Activated naive CD8-positive, alpha-beta T cell (primary cell): ENCODE results near the gene IGFBP7.

ENCODE experiments used
- H3K27ac Mint-ChIP-seq: one replicate; pipeline ENCODE4 v1.8.0; 2021; ENCODE audit warnings: mixed read lengths
- H3K27me3 Mint-ChIP-seq: one replicate; pipeline ENCODE4 v1.8.0; 2021; ENCODE audit warnings: mixed read lengths
- H3K36me3 Mint-ChIP-seq: one replicate; pipeline ENCODE4 v1.8.0; 2021; ENCODE audit warnings: mixed read lengths
- H3K4me1 Mint-ChIP-seq: one replicate; pipeline ENCODE4 v1.8.0; 2021; ENCODE audit warnings: low read depth, mixed read lengths
- H3K4me3 Mint-ChIP-seq: one replicate; pipeline ENCODE4 v1.8.0; 2021; ENCODE audit warnings: mild to moderate bottlenecking, mixed read lengths
- H3K9me3 Mint-ChIP-seq: one replicate; pipeline ENCODE4 v1.8.0; 2021; ENCODE audit warnings: low read depth, mixed read lengths

IGFBP7 gene

DNA sequence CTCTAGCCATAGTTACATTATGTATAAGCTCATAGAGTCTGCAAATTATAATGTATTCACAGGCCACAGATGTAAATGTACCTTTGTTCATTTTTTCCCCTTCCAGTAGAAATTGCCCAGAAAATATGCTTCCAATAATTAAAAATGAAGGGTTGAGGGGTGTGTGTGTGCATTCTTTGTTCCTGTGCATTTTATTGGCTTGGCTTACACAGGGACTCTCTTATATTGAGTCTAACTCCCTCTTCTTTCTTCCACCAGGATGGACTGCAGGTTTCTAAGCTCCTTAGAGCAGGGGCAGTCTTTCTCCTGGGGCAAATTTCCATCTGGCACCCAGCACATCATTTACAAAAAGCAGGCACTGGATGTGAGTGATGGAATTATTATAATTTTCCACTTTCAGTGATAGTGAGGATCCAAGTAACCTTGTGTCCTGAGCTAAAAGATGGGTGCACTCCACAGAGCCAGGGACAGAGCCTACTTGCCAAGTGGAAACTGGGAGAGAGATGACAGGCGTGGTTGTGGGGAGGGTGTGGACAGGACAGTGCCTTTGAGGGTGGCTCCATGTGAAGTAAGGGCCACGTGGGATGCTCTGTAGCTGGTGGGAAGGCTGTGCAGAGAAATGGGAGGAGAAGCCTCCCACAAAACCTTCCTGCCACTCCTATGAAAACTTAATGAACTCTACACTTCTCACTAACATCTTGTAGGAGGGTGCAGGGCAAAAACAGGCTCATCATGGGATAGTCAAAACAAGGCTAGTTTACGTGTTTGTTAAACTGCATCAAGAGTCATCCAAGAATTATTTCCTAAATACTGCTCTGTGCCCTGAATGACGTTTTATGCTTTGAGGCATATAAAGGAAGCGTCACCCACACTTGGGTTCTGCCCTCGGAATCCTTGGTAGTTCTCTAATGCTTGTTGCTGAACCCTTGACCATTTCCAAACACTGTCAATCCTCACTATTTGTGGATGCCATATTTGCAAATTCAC is 16.0 kb downstream of the IGFBP7 start:
- Mint-ChIP-seq H3K4me1 (no peaks in the 10 kb centered on the region), H3K36me3 (no peaks in the 10 kb centered on the region), H3K9me3 (no peaks in the 10 kb centered on the region), H3K4me3 (no peak overlapping the region), H3K27me3 (peaks cover 7% of the 10 kb centered on the region), H3K27ac (no peak overlapping the region)

DNA sequence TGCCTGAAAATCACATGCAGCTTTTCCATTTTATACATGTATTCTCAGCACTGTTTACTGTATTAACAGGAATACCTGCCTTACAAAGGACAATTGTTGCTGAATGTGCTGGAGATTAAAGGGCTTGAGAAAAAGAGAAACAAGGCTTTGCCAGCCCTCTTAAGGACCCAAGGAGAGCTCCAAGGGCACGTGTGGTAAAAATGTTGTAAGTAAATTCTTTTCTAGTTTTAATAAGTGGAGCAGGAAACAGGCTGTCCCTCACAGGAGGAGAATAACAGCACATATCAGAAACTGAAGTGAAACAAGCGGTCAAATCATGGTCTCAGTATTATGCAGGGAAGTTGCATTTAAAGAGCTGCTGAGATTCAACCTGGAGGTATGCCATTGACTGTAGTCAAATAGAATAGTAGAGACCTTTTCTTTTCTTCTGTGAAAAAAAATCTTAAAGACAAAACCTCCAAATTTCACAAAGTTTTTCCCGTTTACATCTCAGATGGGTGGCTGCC is 18.5 kb downstream of the IGFBP7 start:
- no peaks in the 10 kb centered on the region for H3K4me1 Mint-ChIP-seq
- H3K27me3 Mint-ChIP-seq = peaks cover 11% of the 10 kb centered on the region
- H3K27ac Mint-ChIP-seq = no peak overlapping the region
- no peaks in the 10 kb centered on the region for H3K36me3 Mint-ChIP-seq
- H3K9me3 Mint-ChIP-seq = no peaks in the 10 kb centered on the region
- no peak overlapping the region for H3K4me3 Mint-ChIP-seq

GRCh38 chr4:57090079-57090478 is 20.1 kb downstream of the IGFBP7 start:
- no peak overlapping the region for H3K4me3 Mint-ChIP-seq
- H3K36me3 Mint-ChIP-seq = no peaks in the 10 kb centered on the region
- no peaks in the 10 kb centered on the region for H3K9me3 Mint-ChIP-seq
- no peak overlapping the region for H3K27ac Mint-ChIP-seq
- no peaks in the 10 kb centered on the region for H3K4me1 Mint-ChIP-seq
- H3K27me3 Mint-ChIP-seq = peaks cover 11% of the 10 kb centered on the region

DNA sequence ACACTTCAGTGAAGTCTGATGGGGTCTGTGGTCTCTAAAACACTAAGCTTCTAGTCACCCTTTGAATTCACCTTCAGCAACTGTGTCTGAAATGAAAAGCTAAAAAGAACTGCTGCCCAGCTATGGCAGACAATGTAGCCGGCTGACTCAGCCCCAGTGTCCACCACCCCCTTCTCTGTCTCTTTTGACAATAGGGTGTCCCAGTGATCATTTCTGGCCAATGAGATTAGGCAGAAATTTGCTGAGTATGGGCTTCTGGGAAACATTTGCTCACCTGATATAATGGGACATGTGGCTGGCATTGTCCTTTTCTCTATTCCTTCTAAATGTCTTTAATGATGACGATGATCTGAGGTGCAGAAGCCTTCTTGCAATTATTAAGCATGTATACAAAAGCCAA is 20.6 kb downstream of the IGFBP7 start:
- no peak overlapping the region for H3K4me3 Mint-ChIP-seq
- H3K27ac Mint-ChIP-seq = no peak overlapping the region
- no peaks in the 10 kb centered on the region for H3K36me3 Mint-ChIP-seq
- no peaks in the 10 kb centered on the region for H3K4me1 Mint-ChIP-seq
- peaks cover 11% of the 10 kb centered on the region for H3K27me3 Mint-ChIP-seq
- H3K9me3 Mint-ChIP-seq = no peaks in the 10 kb centered on the region

- Mint-ChIP-seq H3K36me3 (no peaks in the 10 kb centered on the region), H3K27me3 (peaks cover 11% of the 10 kb centered on the region), H3K4me1 (no peaks in the 10 kb centered on the region), H3K9me3 (no peaks in the 10 kb centered on the region), H3K27ac (no peak overlapping the region), H3K4me3 (no peak overlapping the region)
Measured at GRCh38 chr4:57086031-57086723, 24.0 kb downstream of the IGFBP7 start.

GRCh38 chr4:57085278-57085677 is 24.9 kb downstream of the IGFBP7 start:
- H3K27ac Mint-ChIP-seq = no peak overlapping the region
- H3K4me1 Mint-ChIP-seq = no peaks in the 10 kb centered on the region
- H3K36me3 Mint-ChIP-seq = no peaks in the 10 kb centered on the region
- H3K9me3 Mint-ChIP-seq = no peaks in the 10 kb centered on the region
- no peak overlapping the region for H3K4me3 Mint-ChIP-seq
- peaks cover 14% of the 10 kb centered on the region for H3K27me3 Mint-ChIP-seq

- Mint-ChIP-seq H3K27ac (no peak overlapping the region), H3K4me1 (no peaks in the 10 kb centered on the region), H3K4me3 (no peak overlapping the region), H3K27me3 (peaks cover 8% of the 10 kb centered on the region), H3K36me3 (no peaks in the 10 kb centered on the region), H3K9me3 (no peaks in the 10 kb centered on the region)
Measured at GRCh38 chr4:57084360-57084759, 25.8 kb downstream of the IGFBP7 start.

DNA sequence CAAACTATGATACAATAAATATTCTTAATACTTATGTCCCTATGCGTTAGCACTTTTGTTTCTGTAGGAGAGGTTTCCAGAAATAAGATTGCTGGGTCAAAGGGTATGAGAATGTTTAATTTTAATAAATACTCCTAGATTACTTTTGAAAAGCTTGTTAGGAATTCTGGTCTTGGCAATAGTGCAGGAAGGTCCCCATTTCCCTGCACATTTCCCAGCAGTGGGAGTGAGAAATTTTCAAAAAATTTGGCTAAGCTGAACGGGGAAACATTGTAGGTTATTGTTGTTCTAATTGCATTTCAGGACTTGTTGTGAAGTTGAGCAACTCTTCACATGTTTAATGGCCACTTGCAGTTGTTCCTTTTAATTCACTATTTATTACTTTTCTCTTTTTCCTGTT is 27.1 kb downstream of the IGFBP7 start:
- H3K4me3 Mint-ChIP-seq = no peak overlapping the region

GRCh38 chr4:57081651-57082621 is 28.2 kb downstream of the IGFBP7 start:
- Mint-ChIP-seq H3K9me3 (no peaks in the 10 kb centered on the region), H3K27ac (no peak overlapping the region), H3K4me1 (no peaks in the 10 kb centered on the region), H3K36me3 (no peaks in the 10 kb centered on the region), H3K4me3 (no peak overlapping the region), H3K27me3 (peaks cover 7% of the 10 kb centered on the region)

More for the DNA sequence above, 27.1 kb downstream of the IGFBP7 start:
- no peak overlapping the region for H3K27ac Mint-ChIP-seq
- H3K36me3 Mint-ChIP-seq = no peaks in the 10 kb centered on the region
- no peaks in the 10 kb centered on the region for H3K9me3 Mint-ChIP-seq
- H3K4me1 Mint-ChIP-seq = no peaks in the 10 kb centered on the region
- H3K27me3 Mint-ChIP-seq = peaks cover 12% of the 10 kb centered on the region

GRCh38 chr4:57080781-57081650 is 29.2 kb downstream of the IGFBP7 start:
- Mint-ChIP-seq H3K27ac (no peak overlapping the region), H3K9me3 (no peaks in the 10 kb centered on the region), H3K4me3 (no peak overlapping the region), H3K4me1 (no peaks in the 10 kb centered on the region), H3K27me3 (peaks cover 7% of the 10 kb centered on the region), H3K36me3 (no peaks in the 10 kb centered on the region)

- Mint-ChIP-seq H3K27me3 (peaks cover 9% of the 10 kb centered on the region), H3K4me3 (no peak overlapping the region), H3K9me3 (no peaks in the 10 kb centered on the region), H3K27ac (no peak overlapping the region), H3K36me3 (no peaks in the 10 kb centered on the region), H3K4me1 (no peaks in the 10 kb centered on the region)
Measured at GRCh38 chr4:57078685-57079521, 31.3 kb downstream of the IGFBP7 start.

GRCh38 chr4:57077550-57078343 is 32.4 kb downstream of the IGFBP7 start:
- H3K27ac Mint-ChIP-seq = no peak overlapping the region
- no peaks in the 10 kb centered on the region for H3K9me3 Mint-ChIP-seq
- no peak overlapping the region for H3K4me3 Mint-ChIP-seq
- no peaks in the 10 kb centered on the region for H3K4me1 Mint-ChIP-seq
- H3K27me3 Mint-ChIP-seq = peaks cover 9% of the 10 kb centered on the region
- H3K36me3 Mint-ChIP-seq = no peaks in the 10 kb centered on the region
